Vagina (tissue), 2 donors: ENCODE results near the gene RPA3.

Experiments used
- CTCF ChIP-seq, 3 experiments: fragments of 450-650 bp in 2 of 3; fragments of 200-600 bp in 1 of 3; sonication (generic) in 1 of 3; IDR thresholded peaks; one replicate each; pipeline ENCODE4 v1.5.1; 2017 to 2019; ENCODE audit warnings: antibody characterized with exemption in 3 of 3, mild to moderate bottlenecking in 2 of 3, moderate library complexity in 2 of 3
- POLR2A ChIP-seq, 2 donors: fragments of 450-650 bp; IDR thresholded peaks; one replicate each; pipeline ENCODE4 v1.6.1; 2017; ENCODE audit warnings: antibody characterized with exemption in 2 of 2, mild to moderate bottlenecking in 2 of 2, moderate library complexity in 2 of 2

GRCh38 chr7:7707806-7708205, 10.6 kb downstream of the RPA3 start:
- TF ChIP-seq CTCF (IDR thresholded peaks at IDR 0.05), result no peak
- no peak for TF ChIP-seq POLR2A (IDR thresholded peaks at IDR 0.05)
